Measurements from ENCODE around the gene EVC2.

Gene EVC2

GRCh38 chr4:5755161-5755560, 46.8 kb upstream of the EVC2 start:
- no peak for TF ChIP-seq CTCF (IDR thresholded peaks at IDR 0.05; ENCODE audit: borderline replicate concordance, insufficient read depth, low read depth, low read length)

DNA sequence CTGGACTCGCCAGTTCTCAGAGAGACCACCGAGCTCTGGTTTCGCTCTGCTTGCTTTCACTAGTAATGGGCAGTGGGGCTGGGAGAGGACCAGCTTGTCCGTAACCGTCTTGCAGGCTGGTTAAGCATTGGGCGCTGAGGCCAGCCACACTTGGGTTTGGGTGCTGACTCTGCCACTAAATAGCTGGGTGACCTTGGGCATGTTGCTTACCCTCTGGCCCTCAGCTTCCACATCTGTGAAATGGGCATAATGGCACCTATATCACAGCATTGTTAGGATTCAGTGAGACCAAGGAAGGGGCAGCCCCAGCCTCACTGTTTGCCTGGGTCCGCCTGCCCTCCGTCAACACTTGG, 46.1 kb upstream of the EVC2 start:
- H3K4me3 ChIP-seq (ENCODE audit: low read depth, low read length) = no peak overlapping the region
- no peak for TF ChIP-seq CTCF (IDR thresholded peaks at IDR 0.05; ENCODE audit: borderline replicate concordance, insufficient read depth, low read depth, low read length)

More at GRCh38 chr4:5755161-5755560, 46.8 kb upstream of the EVC2 start:
- H3K4me3 ChIP-seq (ENCODE audit: low read depth, low read length) = no peak overlapping the region

DNA sequence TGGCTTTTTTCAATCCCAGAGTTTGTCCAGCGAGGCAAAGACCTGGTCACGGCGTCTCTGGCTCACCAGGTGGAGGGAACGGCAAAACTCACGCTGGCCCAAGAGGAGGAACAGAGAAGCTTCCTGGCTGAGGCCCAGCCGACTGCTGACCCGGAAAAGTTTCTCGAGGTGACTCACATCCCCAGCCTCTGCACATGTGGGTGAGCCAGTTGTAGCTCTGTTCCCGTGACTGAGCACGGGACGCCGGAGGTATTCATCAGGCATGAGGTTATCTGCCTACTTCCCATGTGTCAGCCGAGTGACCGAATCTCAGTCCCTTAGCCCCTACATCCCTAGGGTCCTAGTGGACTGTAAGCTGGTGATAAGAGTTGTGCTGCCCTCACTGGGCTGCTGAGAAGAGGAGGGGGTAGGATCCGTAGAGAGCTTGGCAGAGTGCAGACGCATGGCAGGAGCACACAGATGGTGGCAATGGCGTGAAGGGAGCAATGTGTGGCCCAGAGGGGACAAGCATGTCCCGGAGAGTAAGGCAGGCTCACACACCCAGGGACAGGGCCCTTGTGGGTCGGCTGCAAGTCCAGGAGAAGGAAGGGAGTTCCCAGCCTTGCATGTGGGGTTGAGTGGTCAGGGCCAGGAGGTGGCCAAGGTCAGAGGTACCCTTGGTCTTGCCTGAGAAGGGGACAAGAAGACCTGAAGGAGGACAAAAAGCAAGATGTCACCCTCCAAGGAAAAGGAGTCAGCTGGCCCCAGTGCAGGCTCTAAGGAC, 45.6 kb upstream of the EVC2 start:
- no peak for TF ChIP-seq CTCF (IDR thresholded peaks at IDR 0.05; ENCODE audit: borderline replicate concordance, insufficient read depth, low read depth, low read length)
- no peak overlapping the region for H3K4me3 ChIP-seq (ENCODE audit: low read depth, low read length)

DNA sequence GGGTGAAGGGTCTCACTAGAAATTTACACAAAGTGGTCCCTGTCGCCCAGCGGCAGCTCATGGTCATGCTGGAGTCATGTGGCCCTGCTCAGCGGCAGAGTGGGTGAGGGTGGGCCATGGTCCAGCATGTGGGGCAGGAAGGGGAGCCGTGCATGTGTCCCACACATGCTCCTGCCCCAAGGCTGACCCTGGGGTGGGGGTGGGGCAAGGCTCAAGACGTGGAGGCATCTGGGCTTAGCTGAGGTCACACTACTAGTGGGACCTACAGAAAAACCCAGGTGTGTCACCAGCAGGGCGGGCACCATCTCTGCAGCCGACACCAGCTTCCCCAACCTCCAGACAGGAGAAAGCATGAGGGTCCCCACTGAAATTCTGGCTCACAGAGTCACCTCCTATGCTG, 45.0 kb upstream of the EVC2 start:
- no peak for TF ChIP-seq CTCF (IDR thresholded peaks at IDR 0.05; ENCODE audit: borderline replicate concordance, insufficient read depth, low read depth, low read length)
- no peak overlapping the region for H3K4me3 ChIP-seq (ENCODE audit: low read depth, low read length)

GRCh38 chr4:5752376-5753184, 44.2 kb upstream of the EVC2 start:
- H3K4me3 ChIP-seq (ENCODE audit: low read depth, low read length) = no peak overlapping the region
- no peak for TF ChIP-seq CTCF (IDR thresholded peaks at IDR 0.05; ENCODE audit: borderline replicate concordance, insufficient read depth, low read depth, low read length)

DNA sequence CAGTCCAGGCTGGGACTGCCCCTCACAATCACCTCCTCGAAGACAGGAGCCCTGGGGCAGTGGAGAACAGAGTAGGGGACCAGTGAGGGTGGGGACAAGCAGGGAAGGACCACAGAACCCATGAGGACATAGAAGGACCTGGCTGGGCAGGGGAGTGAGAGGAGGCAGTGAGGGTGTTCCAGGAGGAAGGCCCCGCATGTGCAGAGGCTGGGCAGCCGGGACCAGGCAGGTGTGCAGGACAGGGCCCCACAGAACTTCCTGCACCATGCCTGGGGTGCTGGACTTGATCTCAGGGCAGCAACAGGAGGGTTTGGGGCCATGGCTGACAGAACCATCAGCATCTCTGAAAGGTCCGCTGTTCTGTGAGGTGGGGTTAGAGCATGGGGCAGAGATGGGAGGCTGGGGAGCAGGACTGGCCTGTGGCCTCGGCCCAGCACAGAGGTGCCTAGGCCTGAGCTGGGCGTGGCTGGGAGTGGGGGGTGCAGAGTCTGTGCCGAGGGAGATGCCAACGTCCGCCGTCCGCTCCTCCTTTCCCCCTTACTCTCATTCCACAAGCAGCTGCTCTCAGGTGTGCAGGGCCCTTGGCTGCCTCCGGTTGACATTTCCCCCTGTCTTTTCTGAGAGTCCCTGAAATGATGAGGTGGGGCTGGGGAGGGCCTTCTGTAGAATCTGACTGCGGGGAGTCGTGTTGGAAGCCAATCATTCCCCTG, 43.5 kb upstream of the EVC2 start:
- no peak overlapping the region for H3K4me3 ChIP-seq (ENCODE audit: low read depth, low read length)
- no peak for TF ChIP-seq CTCF (IDR thresholded peaks at IDR 0.05; ENCODE audit: borderline replicate concordance, insufficient read depth, low read depth, low read length)
